BLaER1 treated with 17β-estradiol and CSF1 and Interleukin-3, amounts not matched to agents 10 nM and 100 nM (cell line): ENCODE results near the gene PTPRT.

Experiments
- H3K27ac ChIP-seq, 11 experiments: shearing (Covaris generic); formaldehyde crosslinking; 2 replicates each; pipeline ENCODE4 v1.8.1; 2022
- H3K27me3 ChIP-seq, 11 experiments: shearing (Covaris generic); formaldehyde crosslinking; 2 replicates each; pipeline ENCODE4 v1.8.1; 2022
- H3K36me3 ChIP-seq, 11 experiments: shearing (Covaris generic); formaldehyde crosslinking; 2 replicates each; pipeline ENCODE4 v1.8.1; 2022
- H3K4me1 ChIP-seq, 10 experiments: shearing (Covaris generic); formaldehyde crosslinking; 2 replicates each; pipeline ENCODE4 v1.8.1; 2022
- H3K4me2 ChIP-seq, 11 experiments: shearing (Covaris generic); formaldehyde crosslinking; 2 replicates each; pipeline ENCODE4 v1.8.1; 2022
- H3K4me3 ChIP-seq, 10 experiments: shearing (Covaris generic); formaldehyde crosslinking; 2 replicates each; pipeline ENCODE4 v1.8.1; 2022
- H3K9ac ChIP-seq, 11 experiments: shearing (Covaris generic); formaldehyde crosslinking; 2 replicates each; pipeline ENCODE4 v1.8.1; 2022
- H3K9me3 ChIP-seq, 11 experiments: shearing (Covaris generic); formaldehyde crosslinking; replicated peaks in 1 of 11; 2 replicates each; pipeline ENCODE4 v1.8.1; 2022
- H4K20me1 ChIP-seq, 11 experiments: shearing (Covaris generic); formaldehyde crosslinking; 2 replicates each; pipeline ENCODE4 v1.8.1; 2022
- Cebpa-rat ChIP-seq, 11 experiments: shearing (Covaris generic); IDR thresholded peaks; 2 replicates each; pipeline ENCODE4 v1.8.1; 2022

The PTPRT gene

GRCh38 chr20:42441864-42442331, 747.8 kb downstream of the PTPRT start:
- TF ChIP-seq Cebpa-rat (IDR thresholded peaks at IDR 0.05), result no peak
- Histone ChIP-seq H3K9me3 (no peaks in the 10 kb centered on the region), H3K4me1 (peaks cover 22 to 33% (median 25%) of the 10 kb centered on the region in 10 experiments), H3K27me3 (no peaks in the 10 kb centered on the region), H3K27ac (no peak overlapping the region), H3K4me3 (no peak overlapping the region), H3K36me3 (no peaks in the 10 kb centered on the region), H4K20me1 (no peaks in the 10 kb centered on the region), H3K9ac (no peak overlapping the region), H3K4me2 (peak overlapping the region; percentile 8 to 58 (median 34); a peak in 21 of 22 replicates)

- H3K27ac ChIP-seq, result no peak overlapping the region
- no peak overlapping the region for H3K9ac ChIP-seq
- H3K36me3 ChIP-seq, result no peaks in the 10 kb centered on the region
- H3K4me2 ChIP-seq, result peak overlapping the region; percentile 8 to 58 (median 34); a peak in 21 of 22 replicates
- no peaks in the 10 kb centered on the region for H4K20me1 ChIP-seq
- H3K4me1 ChIP-seq, result peaks cover 22 to 33% (median 25%) of the 10 kb centered on the region in 10 experiments
- no peaks in the 10 kb centered on the region for H3K27me3 ChIP-seq
- H3K4me3 ChIP-seq, result no peak overlapping the region
- no peak for TF ChIP-seq Cebpa-rat (IDR thresholded peaks at IDR 0.05)
- H3K9me3 ChIP-seq, result no peaks in the 10 kb centered on the region
Observed at GRCh38 chr20:42441196-42441863, 748.4 kb downstream of the PTPRT start.

- no peak overlapping the region for H3K27ac ChIP-seq
- TF ChIP-seq Cebpa-rat (IDR thresholded peaks at IDR 0.05), result no peak
- no peak overlapping the region for H3K4me2 ChIP-seq
- no peaks in the 10 kb centered on the region for H3K27me3 ChIP-seq
- H4K20me1 ChIP-seq, result no peaks in the 10 kb centered on the region
- H3K4me3 ChIP-seq, result no peak overlapping the region
- peaks cover 0 to 9% (median 0%) of the 10 kb centered on the region in 10 experiments; a peak in 2 of 20 replicates for H3K4me1 ChIP-seq
- H3K36me3 ChIP-seq, result no peaks in the 10 kb centered on the region
- no peaks in the 10 kb centered on the region for H3K9me3 ChIP-seq
- H3K9ac ChIP-seq, result no peak overlapping the region
Observed at GRCh38 chr20:42435230-42435629, 754.5 kb downstream of the PTPRT start.

GRCh38 chr20:42432496-42433334, 757.0 kb downstream of the PTPRT start:
- Histone ChIP-seq H3K9ac (no peak overlapping the region), H3K27me3 (no peaks in the 10 kb centered on the region), H3K36me3 (no peaks in the 10 kb centered on the region), H3K4me3 (no peak overlapping the region), H3K9me3 (no peaks in the 10 kb centered on the region), H3K27ac (no peak overlapping the region), H3K4me1 (peaks cover 0 to 4% (median 0%) of the 10 kb centered on the region in 10 experiments; a peak in 2 of 20 replicates), H3K4me2 (no peak overlapping the region), H4K20me1 (no peaks in the 10 kb centered on the region)
- TF ChIP-seq Cebpa-rat (IDR thresholded peaks at IDR 0.05), result no peak

GRCh38 chr20:42430598-42430997, 759.1 kb downstream of the PTPRT start:
- no peak overlapping the region for H3K27ac ChIP-seq
- no peak overlapping the region for H3K4me3 ChIP-seq
- no peak overlapping the region for H3K4me2 ChIP-seq
- no peak overlapping the region for H3K9ac ChIP-seq
- H3K27me3 ChIP-seq, result no peaks in the 10 kb centered on the region
- no peaks in the 10 kb centered on the region for H3K9me3 ChIP-seq
- H4K20me1 ChIP-seq, result no peaks in the 10 kb centered on the region
- H3K36me3 ChIP-seq, result no peaks in the 10 kb centered on the region
- no peak for TF ChIP-seq Cebpa-rat (IDR thresholded peaks at IDR 0.05)
- H3K4me1 ChIP-seq, result 0 out of 20 replicates have a peak, but pooled peaks cover 0 to 3% (median 0%) of the 10 kb centered on the region in 10 experiments

- Histone ChIP-seq H3K4me2 (no peak overlapping the region), H3K9ac (no peak overlapping the region), H3K27ac (no peak overlapping the region), H3K9me3 (no peaks in the 10 kb centered on the region), H3K4me3 (no peak overlapping the region), H3K27me3 (no peaks in the 10 kb centered on the region), H4K20me1 (no peaks in the 10 kb centered on the region), H3K36me3 (no peaks in the 10 kb centered on the region), H3K4me1 (no peaks in the 10 kb centered on the region)
- no peak for TF ChIP-seq Cebpa-rat (IDR thresholded peaks at IDR 0.05)
Observed at GRCh38 chr20:42429761-42430458, 759.8 kb downstream of the PTPRT start.

GRCh38 chr20:42419814-42420532, 769.7 kb downstream of the PTPRT start:
- Histone ChIP-seq H3K36me3 (no peaks in the 10 kb centered on the region), H3K9ac (no peak overlapping the region), H3K9me3 (no peaks in the 10 kb centered on the region), H4K20me1 (no peaks in the 10 kb centered on the region), H3K4me3 (no peak overlapping the region), H3K4me2 (no peak overlapping the region), H3K4me1 (no peaks in the 10 kb centered on the region), H3K27me3 (no peaks in the 10 kb centered on the region), H3K27ac (no peak overlapping the region)
- no peak for TF ChIP-seq Cebpa-rat (IDR thresholded peaks at IDR 0.05)

GRCh38 chr20:42406826-42407225, 782.9 kb downstream of the PTPRT start:
- H3K9me3 ChIP-seq, result no peaks in the 10 kb centered on the region

GRCh38 chr20:42402455-42402854, 787.3 kb downstream of the PTPRT start:
- no peaks in the 10 kb centered on the region for H3K36me3 ChIP-seq
- TF ChIP-seq Cebpa-rat (IDR thresholded peaks at IDR 0.05), result no peak
- no peaks in the 10 kb centered on the region for H3K4me1 ChIP-seq
- H3K9ac ChIP-seq, result no peak overlapping the region
- H3K27ac ChIP-seq, result no peak overlapping the region
- no peaks in the 10 kb centered on the region for H4K20me1 ChIP-seq
- H3K4me3 ChIP-seq, result no peak overlapping the region
- no peak overlapping the region for H3K4me2 ChIP-seq
- H3K9me3 ChIP-seq, result no peaks in the 10 kb centered on the region
- H3K27me3 ChIP-seq, result no peaks in the 10 kb centered on the region

More at GRCh38 chr20:42406826-42407225, 782.9 kb downstream of the PTPRT start:
- no peaks in the 10 kb centered on the region for H3K27me3 ChIP-seq
- no peaks in the 10 kb centered on the region for H4K20me1 ChIP-seq
- H3K36me3 ChIP-seq, result no peaks in the 10 kb centered on the region
- no peaks in the 10 kb centered on the region for H3K4me1 ChIP-seq
- no peak overlapping the region for H3K4me2 ChIP-seq
- H3K4me3 ChIP-seq, result no peak overlapping the region
- H3K9ac ChIP-seq, result no peak overlapping the region
- no peak overlapping the region for H3K27ac ChIP-seq
- TF ChIP-seq Cebpa-rat (IDR thresholded peaks at IDR 0.05), result no peak
